NCI-H510A treated with DMSO at 0.1 percent for 48 hours (cell line): ENCODE results near the gene ZFP42.
"Not testable (repeated sequence)": the region's sequence is repeated elsewhere in the genome, so short reads cannot be mapped to it uniquely, and the experiment has no call there.

Experiments
- DNase-seq: peaks from one replicate; lab custom pipeline; 2025; lab: John Stamatoyannopoulos, UW

The ZFP42 gene

DNA sequence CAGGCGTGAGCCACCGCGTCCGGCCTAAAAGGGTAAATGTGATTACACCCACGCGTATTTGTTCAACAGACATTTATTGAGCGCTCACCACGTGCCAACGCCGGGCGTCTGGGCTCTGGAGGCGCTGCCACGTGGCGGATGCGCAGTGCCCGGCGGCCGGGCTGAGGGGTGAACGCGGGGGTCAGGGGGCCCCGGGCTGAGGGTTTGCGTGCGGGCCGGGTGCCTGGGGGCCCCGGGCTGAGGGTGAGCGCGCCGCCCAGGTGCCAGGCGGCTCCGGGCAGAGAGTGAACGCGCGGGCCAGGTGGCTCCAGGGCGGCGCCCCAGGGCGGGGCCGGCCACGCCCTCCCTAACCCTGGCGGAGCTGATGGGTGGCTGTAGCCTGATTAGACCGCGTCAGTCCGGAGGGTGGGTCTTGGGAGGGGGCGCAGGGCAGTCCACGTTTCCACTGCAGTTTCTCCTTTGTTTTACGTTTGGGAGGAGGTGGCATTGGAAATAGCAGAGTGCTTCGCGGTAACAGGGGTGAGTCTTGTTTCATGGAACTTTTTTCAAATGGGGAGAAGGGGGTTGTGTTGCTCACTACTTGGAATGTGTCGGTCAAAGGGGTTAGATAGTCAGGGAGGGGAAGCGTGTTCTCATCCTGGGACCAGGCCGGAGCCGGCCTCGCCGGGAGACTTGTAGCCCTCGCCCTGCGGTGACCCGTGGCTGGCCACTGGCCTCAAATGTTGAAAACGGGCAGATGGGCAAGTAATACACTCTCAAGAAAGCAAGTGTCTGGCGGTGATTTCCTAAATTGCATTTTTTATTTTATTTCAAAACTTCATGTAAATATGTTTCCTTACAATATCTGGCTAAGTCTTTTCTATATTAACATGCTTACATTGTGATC lies at the start of gene ZFP42:
Gene ZFP42 (plus strand): TSS at position 450 of the 886 bp plus-strand sequence. CDS start 7,037 bp downstream, outside the sequence.
- DNase-seq = peak; percentile 49

DNA sequence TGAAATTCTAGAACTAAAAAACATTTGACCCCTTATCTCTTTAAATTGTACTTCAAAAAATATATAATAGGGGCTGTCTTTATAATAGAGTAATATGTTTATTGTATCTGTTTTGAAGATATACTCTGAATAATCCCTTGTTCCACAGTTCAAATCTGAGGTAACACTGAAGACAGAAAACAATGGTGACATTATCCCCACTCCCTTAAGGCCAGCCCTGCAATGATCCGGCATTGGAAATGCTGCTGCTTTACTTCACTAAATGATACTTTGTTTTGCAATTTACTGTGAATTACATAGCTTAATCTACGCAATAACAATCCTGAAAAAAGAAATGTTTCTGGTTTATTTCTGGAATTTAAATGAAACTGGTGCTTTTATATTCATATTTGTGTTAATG lies 34.4 kb upstream of the ZFP42 start:
- no peak for DNase-seq

DNA sequence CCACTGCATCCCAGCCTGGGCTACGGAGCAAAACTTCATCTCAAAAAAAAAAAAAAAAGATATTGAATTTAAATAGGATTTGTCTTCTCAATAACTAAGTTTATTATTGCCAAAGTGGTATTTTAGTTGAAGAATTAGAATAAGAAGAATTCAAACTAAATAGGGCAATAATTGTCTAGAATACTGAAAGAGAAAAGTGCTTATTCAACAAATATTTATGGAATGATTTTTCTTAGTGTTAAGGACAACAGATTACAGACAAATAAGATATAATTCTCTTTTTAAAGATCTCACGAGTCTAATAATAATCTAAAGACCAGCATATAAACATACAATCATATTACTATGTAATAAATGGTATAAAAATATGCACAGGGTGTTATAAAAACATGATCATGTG lies 33.6 kb upstream of the ZFP42 start:
- no peak for DNase-seq

DNA sequence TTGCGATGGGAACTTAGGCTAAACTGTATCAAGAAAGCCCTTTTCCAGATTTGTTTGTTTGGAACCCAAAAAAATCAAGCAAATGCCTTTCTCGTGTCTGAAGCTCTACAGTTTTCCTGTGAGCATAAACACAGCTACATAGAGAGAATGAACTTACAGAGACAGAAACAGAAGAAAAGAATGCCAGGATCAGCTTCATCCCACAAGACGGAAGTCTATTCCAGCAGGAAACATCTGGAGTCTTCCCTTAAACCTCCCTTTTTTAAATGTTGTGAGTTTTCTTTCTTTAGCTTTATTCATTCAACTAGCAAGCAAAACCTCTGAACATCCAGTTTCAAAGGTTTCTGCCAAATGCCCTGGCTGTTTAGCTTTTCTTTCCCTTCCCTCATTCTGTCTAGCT lies 32.6 kb upstream of the ZFP42 start:
- no peak for DNase-seq

DNA sequence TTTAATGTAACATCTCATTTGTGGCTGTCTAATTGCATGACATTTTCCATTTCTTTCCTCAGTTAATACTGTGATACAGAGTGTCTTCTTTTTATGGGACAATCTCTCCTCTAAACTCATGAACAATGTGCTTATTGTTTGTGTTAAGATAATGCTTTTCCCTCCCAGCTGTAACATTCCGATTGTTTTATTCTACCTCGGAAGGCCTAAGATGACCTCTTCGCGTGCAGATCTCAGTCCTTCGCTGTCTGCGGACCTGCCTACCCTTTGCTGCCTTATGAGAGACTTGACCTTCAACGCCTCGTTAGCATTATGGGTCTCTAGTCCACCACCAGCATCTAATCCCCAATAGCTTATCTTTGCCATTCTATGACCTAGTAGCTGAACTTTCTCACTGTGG lies 29.8 kb upstream of the ZFP42 start:
- DNase-seq = no peak

DNA sequence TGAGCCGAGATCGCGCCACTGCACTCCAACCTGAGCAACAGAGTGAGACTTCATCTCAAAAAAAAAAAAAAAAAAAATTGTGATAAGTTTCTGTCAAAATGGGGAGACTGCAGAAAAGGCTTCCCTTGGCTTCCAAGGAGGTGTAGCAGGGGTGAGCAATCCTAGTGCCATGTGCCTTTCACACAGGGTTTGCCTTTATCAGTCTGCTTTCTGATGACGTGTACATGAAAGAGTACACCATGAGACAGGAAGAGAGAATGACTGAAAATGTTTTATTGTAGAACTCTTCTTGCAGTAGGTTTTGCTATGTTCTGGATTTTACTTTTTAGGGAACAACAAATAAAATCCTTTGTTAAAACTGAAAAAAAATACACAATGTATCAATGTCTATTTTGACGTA lies 23.4 kb upstream of the ZFP42 start:
- no peak for DNase-seq

DNA sequence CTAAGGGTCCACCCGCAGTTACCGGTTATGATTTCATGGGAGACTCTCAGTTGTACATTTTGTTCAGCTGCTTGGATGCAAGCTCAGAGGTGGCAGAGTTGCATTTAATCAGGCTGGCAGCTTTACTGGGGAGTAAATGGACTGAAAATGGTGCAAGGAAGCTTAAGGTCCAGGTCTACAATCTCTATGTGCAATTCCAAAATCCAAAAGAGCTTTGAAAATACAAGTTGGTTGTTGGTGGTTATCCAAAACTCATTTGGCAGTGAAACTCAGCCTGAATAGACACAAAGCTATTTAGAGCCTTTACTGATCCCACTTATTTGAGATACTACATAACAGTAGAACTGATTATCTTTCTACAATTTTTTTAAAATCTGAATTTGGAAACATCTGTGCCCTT lies 11.8 kb upstream of the ZFP42 start:
- DNase-seq = no peak

DNA sequence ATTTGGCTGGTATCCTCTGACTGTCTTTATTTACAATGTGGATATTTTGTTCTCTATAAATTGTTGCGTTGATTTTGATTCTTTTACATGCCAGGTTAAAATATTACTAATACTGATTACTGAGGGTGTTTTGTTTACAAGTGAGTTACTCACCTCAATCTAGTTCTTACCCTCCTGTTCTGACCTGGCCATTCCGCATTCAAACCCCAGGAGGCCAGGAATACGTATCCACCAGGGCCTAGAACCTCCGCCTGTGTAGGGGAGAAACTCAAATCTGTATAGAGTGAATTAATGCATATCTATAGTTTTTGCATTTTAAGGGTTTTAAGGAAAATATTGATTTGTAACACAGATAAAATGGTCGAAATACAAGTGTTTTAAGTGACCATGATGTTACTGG lies 2.6 kb upstream of the ZFP42 start:
- no peak for DNase-seq

DNA sequence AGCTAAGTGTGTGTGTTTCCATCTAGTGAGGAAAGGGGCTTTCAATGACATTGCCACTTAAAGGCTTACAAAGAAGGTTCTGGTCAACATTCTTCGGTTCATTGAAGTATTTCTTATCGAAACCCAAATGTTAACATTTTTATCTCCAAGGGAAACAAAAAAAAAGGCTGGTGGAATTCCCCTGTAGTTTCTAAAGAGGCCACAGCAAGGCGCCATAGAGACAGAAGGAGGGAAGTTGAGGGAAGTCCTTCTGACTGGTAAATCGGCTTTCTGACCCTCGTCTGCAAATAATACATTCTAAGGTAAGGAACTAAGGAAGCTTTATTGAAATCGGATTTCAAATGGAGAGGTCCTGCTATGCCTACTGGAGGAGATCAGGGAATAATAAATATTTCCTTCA lies 1.7 kb upstream of the ZFP42 start:
- no peak for DNase-seq

DNA sequence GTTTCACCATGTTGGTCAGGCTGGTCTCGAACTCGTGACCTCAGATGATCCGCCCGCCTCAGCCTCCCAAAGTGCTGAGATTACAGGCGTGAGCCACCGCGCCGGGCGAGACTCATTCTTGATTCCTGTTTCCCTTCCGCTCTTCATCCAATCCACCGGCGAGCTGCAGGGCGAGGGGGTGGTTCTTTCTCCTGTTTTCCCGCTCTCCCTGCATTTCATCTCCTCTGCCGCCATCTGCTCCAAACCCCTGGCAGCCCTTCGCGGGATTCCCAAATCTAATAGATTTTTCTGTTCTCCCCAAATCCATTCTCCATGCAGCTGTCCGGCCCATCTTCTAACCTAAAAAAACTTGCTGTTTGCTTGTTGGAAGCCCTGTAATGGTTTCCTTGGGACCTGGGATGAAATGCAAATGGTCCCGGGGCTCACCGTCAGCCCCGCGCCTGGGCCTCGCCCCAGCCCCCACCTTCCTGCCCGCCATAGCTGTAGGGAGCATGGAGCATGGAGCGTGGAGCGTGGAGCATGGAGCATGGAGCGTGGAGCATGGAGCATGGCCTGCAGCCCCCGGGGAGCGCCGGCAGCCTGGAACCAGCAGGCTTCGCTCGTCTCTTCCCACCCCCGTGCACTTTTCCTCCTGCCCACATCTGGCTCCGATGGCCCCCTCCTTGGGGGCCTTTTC lies 1.1 kb downstream of the ZFP42 start:
- DNase-seq = peak; percentile 57

DNA sequence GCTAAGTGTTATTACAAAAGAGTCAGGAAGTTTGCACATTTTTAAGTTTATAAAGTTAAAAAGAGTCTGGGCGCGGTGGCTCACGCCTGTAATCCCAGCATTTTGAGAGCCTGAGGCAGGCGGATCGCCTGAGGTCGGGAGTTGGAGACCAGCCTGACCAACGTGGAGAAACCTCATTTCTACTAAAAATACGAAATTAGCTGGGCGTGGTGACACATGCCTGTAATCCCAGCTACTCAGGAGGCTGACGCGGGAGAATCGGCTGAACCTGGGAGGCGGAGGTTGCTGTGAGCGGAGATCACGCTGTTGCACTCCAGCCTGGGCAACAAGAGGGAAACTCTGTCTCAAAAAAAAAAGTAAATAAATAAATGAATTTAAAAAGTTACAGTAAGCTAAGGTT lies 2.4 kb downstream of the ZFP42 start:
- not testable (repeated sequence) for DNase-seq

DNA sequence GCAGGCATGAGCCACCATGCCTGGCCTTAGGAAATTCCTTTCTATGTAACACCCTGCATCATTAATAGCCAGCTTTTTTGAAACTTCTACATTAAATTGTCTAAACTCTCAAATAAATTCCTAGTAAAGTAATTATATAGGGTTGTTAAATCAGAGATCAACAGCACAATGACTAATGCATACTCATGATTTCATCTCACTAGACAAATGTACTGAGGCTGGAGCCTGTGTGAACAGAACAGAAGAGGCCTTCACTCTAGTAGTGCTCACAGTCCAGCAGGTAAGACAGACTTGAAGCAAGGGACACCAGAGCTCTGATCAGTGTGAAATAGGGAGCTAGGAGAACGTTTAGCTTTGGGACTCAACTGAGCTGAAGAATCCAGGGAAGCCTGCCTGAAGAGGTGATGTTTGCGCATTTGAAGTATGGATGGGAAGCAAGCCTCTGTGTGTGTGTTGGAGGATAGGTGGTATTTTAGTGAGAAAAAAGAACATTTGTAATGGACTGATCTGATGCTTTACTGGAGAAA lies 3.9 kb downstream of the ZFP42 start:
- no peak for DNase-seq

DNA sequence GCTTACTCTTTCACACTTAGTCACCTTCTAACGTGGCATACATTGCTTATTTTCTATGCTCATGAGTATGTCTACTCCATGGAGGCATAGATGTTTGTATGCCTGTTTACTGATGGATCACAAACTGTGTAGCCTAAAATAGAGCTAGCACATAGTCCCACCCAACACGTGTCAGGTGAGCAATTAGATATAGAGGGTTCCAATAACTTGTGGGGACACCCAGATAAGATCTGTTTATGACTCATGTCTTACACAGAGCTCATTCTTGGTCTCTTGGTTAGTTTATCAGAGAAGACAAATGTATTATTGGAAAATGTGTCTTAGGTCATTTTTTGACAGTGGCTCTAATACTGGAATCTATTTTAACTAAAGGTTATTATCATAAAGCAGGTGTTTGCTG lies 6.8 kb downstream of the ZFP42 start:
- DNase-seq = no peak

DNA sequence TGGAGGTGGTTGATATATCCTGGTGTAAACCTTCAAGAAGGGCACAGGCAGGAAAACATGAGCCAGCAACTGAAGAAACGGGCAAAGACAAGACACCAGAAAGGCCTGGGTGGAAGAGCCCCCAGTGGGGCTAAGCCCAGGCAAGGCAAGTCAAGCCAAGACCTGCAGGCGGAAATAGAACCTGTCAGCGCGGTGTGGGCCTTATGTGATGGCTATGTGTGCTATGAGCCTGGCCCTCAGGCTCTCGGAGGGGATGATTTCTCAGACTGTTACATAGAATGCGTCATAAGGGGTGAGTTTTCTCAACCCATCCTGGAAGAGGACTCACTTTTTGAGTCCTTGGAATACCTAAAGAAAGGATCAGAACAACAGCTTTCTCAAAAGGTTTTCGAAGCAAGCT lies 7.2 kb downstream of the ZFP42 start:
- DNase-seq = no peak

DNA sequence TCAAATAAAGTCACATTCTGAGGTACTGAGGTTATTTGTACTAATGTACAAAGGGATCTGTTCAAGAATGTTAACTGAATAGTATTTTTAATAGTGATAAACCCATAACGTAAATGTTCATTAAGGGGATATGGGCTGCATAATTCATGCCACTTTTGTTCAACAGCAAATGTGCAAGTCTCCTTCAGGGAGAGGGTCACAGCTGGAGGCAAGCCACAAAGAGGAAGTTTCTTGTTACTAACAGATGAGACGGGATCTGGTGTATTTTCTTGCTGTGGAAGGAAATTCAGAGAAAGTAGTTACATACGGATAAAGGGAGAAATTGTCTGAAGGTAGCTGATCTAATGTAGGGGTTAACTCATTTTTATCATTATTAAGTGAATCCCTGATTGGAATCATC lies 10.0 kb downstream of the ZFP42 start:
- no peak for DNase-seq

DNA sequence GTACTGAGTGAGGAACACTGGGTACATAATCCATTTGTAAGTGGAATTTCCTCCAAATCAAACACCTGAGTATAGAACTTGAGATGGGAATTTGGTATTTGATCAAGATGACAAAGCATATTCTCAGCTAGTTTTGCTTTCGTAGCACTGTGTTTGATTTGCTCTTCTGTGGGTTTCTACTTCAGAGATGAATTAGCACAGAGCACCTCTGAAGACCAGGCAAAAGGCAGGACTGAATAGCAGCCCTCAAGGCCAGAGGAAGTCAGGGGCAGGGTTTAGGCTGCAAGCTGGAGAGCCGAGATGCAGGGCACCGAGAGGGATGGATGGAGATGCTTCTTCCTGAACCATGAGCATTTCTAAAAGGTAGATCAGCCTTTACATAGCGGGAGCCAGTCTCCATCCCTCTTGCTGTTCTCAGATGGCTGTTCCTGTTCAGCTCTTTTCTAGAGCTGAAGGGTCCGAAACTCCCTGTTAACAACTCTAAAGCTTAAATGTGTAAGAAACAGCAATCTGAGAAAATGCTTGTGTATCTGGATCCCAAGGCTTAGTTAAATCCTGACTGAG lies 10.8 kb downstream of the ZFP42 start:
- DNase-seq = no peak

DNA sequence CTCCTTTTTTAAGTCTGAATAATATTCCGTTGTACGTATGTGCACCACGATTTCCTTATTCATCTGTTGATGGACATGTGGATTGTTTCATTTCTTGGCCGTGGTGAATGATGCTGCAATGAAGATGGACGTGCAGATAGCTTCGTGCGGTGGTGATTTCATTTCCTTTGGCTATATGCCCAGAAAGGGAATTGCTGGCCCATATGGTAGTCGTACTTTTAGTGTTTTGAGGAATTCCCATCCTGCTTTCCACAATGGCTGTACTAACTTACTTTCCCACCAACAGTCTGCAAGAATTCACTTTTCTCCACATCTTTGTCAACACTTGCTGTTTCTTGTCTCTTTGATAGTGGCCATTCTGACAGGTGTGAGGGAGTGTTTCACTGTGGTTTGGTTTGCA lies 12.8 kb downstream of the ZFP42 start:
- DNase-seq = no peak

DNA sequence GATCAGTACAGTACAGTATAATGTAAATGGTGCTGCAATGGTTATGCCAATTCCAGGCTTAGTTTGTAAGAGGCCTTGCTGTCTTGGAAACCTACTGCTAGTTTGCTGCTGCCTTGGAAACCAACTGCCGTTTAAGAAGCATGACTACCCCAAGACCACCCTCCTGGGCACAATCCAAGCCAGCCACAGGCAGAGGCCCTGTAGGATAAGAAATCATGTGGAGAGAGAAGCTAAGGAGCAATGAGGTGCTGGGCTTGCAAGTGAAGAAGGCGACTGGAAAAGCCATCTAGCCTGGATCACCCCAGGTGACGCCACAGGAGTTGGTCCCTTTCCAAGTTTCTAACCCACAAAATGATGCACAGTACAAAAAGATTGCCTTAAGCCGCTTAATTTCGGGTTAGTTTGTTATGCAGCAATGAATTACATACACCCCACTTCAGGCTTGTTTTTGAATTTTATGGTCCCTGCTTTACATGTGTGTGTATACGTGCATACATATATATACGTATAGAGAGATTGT lies 16.9 kb downstream of the ZFP42 start:
- DNase-seq = no peak

DNA sequence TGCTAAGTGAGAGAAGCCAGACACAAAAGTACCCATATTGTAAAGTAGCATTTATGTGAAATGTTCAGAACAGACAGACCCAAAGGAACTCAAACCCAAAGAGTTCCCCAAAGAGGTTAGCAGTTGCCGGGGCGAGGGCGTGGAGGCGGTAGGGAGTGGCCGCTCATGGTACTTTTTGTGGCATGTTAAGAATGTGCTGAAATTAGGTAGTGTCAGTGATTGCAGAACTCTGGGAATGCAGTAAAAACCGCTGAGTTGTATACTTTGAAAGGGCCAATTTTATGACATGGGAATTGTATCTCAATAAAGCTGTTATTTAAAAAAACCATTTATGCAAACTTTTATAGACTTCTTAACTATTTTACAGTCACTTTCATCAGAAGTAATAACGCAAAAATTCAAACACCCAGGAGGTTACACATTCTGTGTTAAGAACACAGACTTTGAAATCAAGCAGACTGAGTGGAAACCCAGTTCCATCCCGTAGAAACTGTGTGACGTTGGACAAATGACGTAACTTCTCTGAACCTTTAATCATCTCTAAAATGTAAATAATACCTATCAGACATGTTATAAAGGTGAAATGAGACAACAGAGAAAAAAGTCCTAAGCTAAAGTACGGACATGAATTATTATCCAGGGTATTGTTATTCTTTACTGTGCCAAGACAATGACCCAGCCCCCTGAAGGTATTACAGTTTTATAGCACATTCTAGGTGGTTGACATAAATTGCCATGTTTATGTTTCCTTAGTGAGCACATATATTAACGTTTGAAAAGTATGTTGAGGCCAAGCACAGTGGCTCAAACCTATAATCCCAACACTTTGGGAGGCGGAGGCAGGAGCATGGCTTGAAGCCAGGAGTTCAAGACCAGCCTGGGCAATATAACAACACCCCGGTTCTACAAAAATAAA lies 19.7 kb downstream of the ZFP42 start:
- no peak for DNase-seq

DNA sequence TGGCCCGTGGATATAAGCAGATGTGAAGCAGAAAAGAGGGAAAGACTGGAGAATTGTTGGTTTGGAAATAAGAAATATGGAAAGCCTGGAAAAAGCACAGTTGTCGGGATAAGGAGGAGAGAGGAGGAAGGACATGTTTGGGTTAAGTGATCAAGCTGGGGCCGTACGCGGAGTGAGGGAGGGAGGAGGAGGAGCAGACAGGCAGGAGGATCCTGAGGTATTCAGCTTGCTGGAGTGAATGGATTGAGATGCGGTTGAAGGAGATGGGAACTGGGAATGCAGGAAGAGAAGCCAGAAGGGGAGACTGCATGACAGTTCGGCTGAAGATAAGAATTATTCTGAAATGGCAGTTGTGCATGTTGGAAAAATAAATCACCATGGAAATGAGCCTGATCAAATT lies 21.2 kb downstream of the ZFP42 start:
- DNase-seq = no peak

DNA sequence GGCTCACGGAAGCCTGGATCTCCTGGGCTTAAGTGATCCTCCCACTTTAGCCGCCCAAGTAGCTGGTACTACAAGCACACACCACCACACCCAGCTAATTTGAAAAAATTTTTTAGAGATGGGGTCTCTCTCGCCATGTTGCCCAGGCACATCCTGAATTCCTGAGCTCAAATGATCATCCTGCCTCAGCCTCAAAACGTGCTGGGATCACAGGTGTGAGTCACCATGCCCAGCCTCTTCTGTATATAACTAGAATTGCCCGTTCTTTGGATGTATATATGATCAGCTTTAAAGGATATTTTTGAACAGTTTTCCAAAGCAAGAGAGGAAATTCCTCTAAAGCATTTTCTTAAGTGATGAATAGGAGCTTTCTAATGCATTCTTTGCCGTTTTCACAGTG lies 22.7 kb downstream of the ZFP42 start:
- no peak for DNase-seq
